GM19023 (cell line): ENCODE data around the gene PIKFYVE.
"Not testable (repeated sequence)": the region's sequence is repeated elsewhere in the genome, so short reads cannot be mapped to it uniquely, and the experiment has no call there.

Experiments used
- ATAC-seq: cut with Tn5 transposase; IDR thresholded peaks from one replicate; pipeline ENCODE4 v1.9.1; 2021; ENCODE audit warnings: mild to moderate bottlenecking, moderate library complexity; ENCODE audit not compliant: unreplicated experiment

The PIKFYVE gene

DNA sequence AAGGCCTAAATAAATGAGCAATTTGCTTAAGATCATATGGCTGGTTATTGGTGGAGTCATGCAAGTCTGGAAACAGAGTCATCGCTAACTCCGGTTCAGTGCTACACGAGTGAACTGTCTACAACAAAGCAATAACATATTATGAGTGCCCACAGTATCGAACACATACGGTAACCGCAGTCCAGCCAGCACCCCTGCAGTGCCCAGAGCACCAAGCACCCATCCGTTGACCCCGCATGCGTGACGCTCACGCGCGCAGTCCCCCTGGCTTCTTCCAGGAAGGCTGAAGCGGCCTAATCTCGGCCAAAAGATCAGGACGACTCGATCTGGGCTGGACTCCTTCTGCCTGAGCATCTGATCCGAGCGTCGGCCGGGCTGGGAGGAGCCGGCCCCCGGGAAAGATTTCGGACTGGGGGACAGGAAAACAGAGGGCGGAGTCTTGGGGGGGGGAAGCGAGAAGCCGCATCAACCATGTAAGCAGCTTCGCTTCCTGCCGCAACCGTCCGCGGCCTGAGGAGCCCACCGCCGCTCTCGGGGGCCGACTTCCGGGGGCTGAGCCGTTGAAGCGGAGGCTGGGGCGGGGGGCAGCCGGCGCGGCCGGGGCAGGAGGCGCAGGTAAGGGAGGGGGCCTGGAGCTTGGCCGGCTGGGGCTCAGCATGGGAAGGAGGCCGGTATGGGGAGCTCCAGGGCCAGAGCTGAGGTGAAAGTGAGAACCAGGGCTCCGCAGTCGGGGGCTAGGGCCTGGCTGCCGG lies at the start of gene PIKFYVE:
PIKFYVE (plus strand) TSS at position 455 of the 752 bp plus-strand sequence. CDS start 5,265 bp downstream, outside the sequence.
- ATAC-seq = peak; percentile 82

- ATAC-seq = not testable (repeated sequence)
These were observed 44.2 kb upstream of the PIKFYVE start for GRCh38 chr2:208221873-208222272.

- ATAC-seq = no peak
These were observed 43.7 kb upstream of the PIKFYVE start for GRCh38 chr2:208222351-208222750.

DNA sequence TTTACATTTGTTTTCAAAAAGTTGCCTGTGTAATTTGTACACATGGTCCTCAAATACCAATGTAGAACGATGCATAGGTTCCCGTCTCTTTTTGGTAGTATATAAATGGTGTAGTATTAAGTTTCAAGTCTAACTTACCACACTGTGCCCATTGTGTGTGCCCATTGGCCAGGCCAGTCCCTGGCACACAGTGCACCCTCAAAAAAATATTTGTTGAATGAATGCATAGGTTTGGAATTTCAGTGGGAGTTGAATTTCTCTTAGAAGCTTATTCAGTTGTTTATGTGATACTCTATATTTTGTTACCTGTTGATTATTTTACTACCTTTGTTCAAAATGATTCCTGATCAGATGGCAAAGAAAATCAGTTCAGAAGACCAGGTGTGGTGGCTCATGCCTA lies 41.3 kb upstream of the PIKFYVE start:
- no peak for ATAC-seq

DNA sequence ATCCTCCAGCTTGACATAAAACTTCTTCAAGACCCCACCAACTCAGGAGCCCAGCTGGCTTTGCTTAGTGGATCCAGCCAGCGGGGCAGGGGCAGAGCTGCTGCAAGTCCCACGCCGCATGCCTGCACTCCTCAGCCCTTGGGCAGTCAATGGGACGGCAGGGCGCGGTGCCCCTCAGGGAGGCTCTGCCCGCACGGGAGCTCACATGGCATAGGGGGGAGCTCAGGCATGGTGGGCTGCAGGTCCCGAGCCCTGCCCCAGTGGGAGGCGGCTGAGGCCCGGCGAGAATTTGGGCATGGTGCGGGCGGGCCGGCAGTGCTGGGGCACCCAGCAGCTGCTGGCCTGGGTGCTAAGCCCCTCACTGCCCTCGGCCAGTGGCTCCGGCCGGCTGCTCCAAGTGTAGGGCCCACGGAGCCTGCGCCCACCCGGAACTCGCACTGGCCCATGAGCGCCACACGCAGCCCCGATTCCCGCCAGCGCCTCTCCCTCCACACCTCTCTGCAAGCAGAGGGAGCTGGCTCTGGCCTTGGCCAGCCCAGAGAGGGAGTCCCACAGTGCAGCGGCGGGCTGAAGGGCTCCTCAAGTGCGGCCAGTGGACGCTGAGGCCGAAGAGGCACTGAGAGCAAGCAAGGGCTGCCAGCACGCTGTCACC lies 38.3 kb upstream of the PIKFYVE start:
- ATAC-seq = no peak

- no peak for ATAC-seq
These were observed 37.6 kb upstream of the PIKFYVE start for GRCh38 chr2:208228476-208228875.

DNA sequence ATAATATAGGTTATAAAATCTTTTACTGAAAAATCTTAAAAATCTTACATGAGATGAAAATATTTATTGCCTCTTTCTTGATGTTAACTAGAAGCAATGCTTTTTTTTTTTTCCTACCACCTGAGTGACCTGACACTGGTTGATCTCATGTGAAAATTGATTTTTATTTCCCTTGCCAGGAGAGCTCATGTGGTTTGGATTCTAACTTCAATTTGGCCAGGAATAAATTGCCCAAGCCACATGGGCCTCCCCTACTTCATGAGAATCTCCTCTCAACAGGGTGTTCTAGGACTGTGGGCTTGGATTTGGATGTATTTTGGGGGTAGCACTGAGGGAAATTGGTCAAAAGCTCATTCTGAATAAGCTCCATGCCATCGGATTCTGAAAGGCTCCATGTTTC lies 31.3 kb upstream of the PIKFYVE start:
- ATAC-seq = no peak

GRCh38 chr2:208235860-208236259 lies 30.2 kb upstream of the PIKFYVE start:
- ATAC-seq = no peak

GRCh38 chr2:208239770-208240493 lies 26.1 kb upstream of the PIKFYVE start:
- no peak for ATAC-seq

GRCh38 chr2:208240619-208241209 lies 25.3 kb upstream of the PIKFYVE start:
- ATAC-seq = no peak

- ATAC-seq = no peak
These were observed 21.6 kb upstream of the PIKFYVE start for GRCh38 chr2:208244422-208244821.

GRCh38 chr2:208245746-208246145 lies 20.3 kb upstream of the PIKFYVE start:
- ATAC-seq = no peak

- no peak for ATAC-seq
These were observed 17.5 kb upstream of the PIKFYVE start for GRCh38 chr2:208248601-208249000.

- no peak for ATAC-seq
These were observed 16.8 kb upstream of the PIKFYVE start for GRCh38 chr2:208249296-208249695.

DNA sequence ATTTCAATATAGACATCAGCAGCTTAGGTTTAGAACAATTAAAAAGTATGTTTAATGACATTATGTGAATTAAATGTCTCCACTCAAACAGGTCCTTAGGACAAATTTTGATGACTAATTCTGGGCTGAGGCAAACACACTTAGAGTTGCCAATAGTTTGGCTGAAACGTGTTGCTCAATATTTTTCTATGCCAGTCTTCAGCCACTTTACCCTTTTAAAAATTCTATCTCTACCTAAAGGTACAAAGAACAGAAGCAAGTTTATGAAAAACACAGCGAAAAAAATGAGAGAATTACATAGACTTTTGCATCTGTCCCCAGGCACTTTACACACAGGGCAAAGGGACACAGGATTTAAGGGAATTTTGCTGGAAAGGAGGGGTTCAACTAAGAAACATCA lies 15.7 kb upstream of the PIKFYVE start:
- no peak for ATAC-seq

GRCh38 chr2:208251098-208251497 lies 15.0 kb upstream of the PIKFYVE start:
- ATAC-seq = no peak

- no peak for ATAC-seq
These were observed 13.2 kb upstream of the PIKFYVE start for GRCh38 chr2:208252716-208253492.

DNA sequence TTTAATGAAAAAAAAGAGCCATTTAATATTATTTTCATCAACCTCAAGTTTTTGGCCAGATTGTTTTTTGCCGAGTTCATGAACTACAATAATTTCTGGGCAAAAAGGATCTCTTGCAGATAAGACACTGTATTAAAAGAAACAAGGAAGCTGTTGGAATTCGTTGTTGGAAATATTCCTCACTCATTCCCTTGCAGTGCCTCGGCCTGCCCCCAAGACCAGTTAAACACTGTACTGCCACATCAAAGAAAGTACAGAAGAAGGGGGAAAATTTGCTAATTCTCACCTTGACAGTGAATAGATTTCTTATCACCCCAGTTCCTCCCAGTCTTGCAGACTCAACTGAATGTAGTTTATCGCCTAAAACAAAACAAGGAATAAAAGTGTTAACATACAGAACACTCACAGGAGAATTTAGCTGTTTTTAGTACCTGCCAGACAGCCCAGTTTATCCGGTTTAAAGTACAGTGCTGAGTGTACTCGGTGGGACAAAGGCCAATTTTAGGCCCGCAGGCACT lies 12.4 kb upstream of the PIKFYVE start:
- ATAC-seq = no peak

- ATAC-seq = peak; percentile 70
These were observed 11.8 kb upstream of the PIKFYVE start for GRCh38 chr2:208254118-208254870.
